MM.1S (cell line): ENCODE measurements around the gene POC5.

ENCODE experiments used
- DNase-seq: peaks from one replicate; pipeline ENCODE4 v3.0.0-alpha.2; 2015
- H2AFZ ChIP-seq: fragments of 300-600 bp; sonication (generic); 2 replicates; pipeline ENCODE4 v1.6.0; 2016; ENCODE audit warnings: antibody characterized with exemption, low read length
- H3F3A ChIP-seq: fragments of 300-600 bp; sonication (generic); 2 replicates; pipeline ENCODE4 v1.6.1; 2016; ENCODE audit warnings: mild to moderate bottlenecking, antibody characterized with exemption, low read length, moderate library complexity, mixed read lengths; ENCODE audit not compliant: insufficient read depth
- H3K27ac ChIP-seq: fragments of 300-600 bp; sonication (generic); 2 replicates; pipeline ENCODE4 v1.5.1; 2016; ENCODE audit warnings: mild to moderate bottlenecking, low read length
- H3K27me3 ChIP-seq: fragments of 300-600 bp; sonication (generic); replicated peaks from 2 replicates; pipeline ENCODE4 v1.6.0; 2016; ENCODE audit warnings: low read length; ENCODE audit not compliant: insufficient read depth
- H3K36me3 ChIP-seq: fragments of 300-600 bp; sonication (generic); replicated peaks from 2 replicates; pipeline ENCODE4 v1.6.1; 2016; ENCODE audit warnings: mild to moderate bottlenecking, low read length, mixed read lengths; ENCODE audit not compliant: insufficient read depth
- H3K4me1 ChIP-seq: fragments of 300-600 bp; sonication (generic); 2 replicates; pipeline ENCODE4 v1.6.1; 2016; ENCODE audit warnings: low read length, mixed read lengths
- H3K4me2 ChIP-seq: fragments of 300-600 bp; sonication (generic); 2 replicates; pipeline ENCODE4 v1.6.0; 2016; ENCODE audit warnings: low read depth, low read length
- H3K4me3 ChIP-seq: fragments of 300-600 bp; sonication (generic); 2 replicates; pipeline ENCODE4 v1.5.1; 2016; ENCODE audit warnings: low read length, mixed read lengths
- H3K79me2 ChIP-seq: fragments of 300-600 bp; sonication (generic); 2 replicates; pipeline ENCODE4 v1.6.1; 2016; ENCODE audit warnings: mixed run types, low read length, mixed read lengths
- H3K9ac ChIP-seq: fragments of 300-600 bp; sonication (generic); 2 replicates; pipeline ENCODE4 v1.6.1; 2016; ENCODE audit warnings: low read length, mixed read lengths
- H3K9me2 ChIP-seq: fragments of 300-600 bp; sonication (generic); replicated peaks from 2 replicates; pipeline ENCODE4 v1.6.1; 2016; ENCODE audit warnings: mild to moderate bottlenecking, low read length, mixed read lengths; ENCODE audit not compliant: insufficient read depth
- H3K9me3 ChIP-seq: fragments of 300-600 bp; sonication (generic); replicated peaks from 2 replicates; pipeline ENCODE4 v1.6.1; 2016; ENCODE audit warnings: mild to moderate bottlenecking, low read length, mixed read lengths; ENCODE audit not compliant: insufficient read depth
- H4K20me1 ChIP-seq: fragments of 300-600 bp; sonication (generic); 2 replicates; pipeline ENCODE4 v1.6.1; 2016; ENCODE audit warnings: mild to moderate bottlenecking, low read length, moderate library complexity, mixed read lengths; ENCODE audit not compliant: insufficient read depth
- CTCF ChIP-seq: fragments of 300-600 bp; sonication (generic); IDR thresholded peaks from 2 replicates; pipeline ENCODE4 v1.5.1; 2016; ENCODE audit warnings: antibody characterized with exemption, low read length, mixed read lengths
- EZH2 ChIP-seq: fragments of 300-600 bp; sonication (generic); optimal IDR thresholded peaks from 2 replicates; pipeline ENCODE3; 2017; ENCODE audit warnings: low read depth, mild to moderate bottlenecking, antibody characterized with exemption, low read length, mixed read lengths
- EZH2phosphoT487 ChIP-seq: fragments of 300-600 bp; sonication (generic); IDR thresholded peaks from 2 replicates; pipeline ENCODE4 v1.6.1; 2018; ENCODE audit warnings: antibody characterized with exemption, low read length

Gene POC5

GRCh38 chr5:75640395-75640794, 76.8 kb downstream of the POC5 start:
- Histone ChIP-seq H3K9ac (no peak overlapping the region), H3F3A (no peaks in the 10 kb centered on the region), H3K4me3 (no peak overlapping the region), H3K9me2 (no peaks in the 10 kb centered on the region), H3K27ac (no peak overlapping the region), H3K36me3 (no peaks in the 10 kb centered on the region), H4K20me1 (no peaks in the 10 kb centered on the region), H3K9me3 (no peaks in the 10 kb centered on the region), H3K27me3 (no peaks in the 10 kb centered on the region), H3K79me2 (no peaks in the 10 kb centered on the region), H3K4me1 (no peaks in the 10 kb centered on the region), H2AFZ (no peak overlapping the region), H3K4me2 (no peak overlapping the region)
- no peak for DNase-seq
- no peak for TF ChIP-seq CTCF
- no peak for TF ChIP-seq EZH2
- no peak for TF ChIP-seq EZH2phosphoT487

GRCh38 chr5:75639535-75640311, 77.5 kb downstream of the POC5 start:
- H4K20me1 ChIP-seq: no peaks in the 10 kb centered on the region
- no peaks in the 10 kb centered on the region for H3K36me3 ChIP-seq
- no peak for DNase-seq
- H3K9ac ChIP-seq: no peak overlapping the region
- H2AFZ ChIP-seq: no peak overlapping the region
- no peak overlapping the region for H3K4me2 ChIP-seq
- no peaks in the 10 kb centered on the region for H3K79me2 ChIP-seq
- no peaks in the 10 kb centered on the region for H3K9me2 ChIP-seq
- no peak overlapping the region for H3K27ac ChIP-seq
- H3K4me1 ChIP-seq: no peaks in the 10 kb centered on the region
- no peak overlapping the region for H3K4me3 ChIP-seq
- TF ChIP-seq CTCF (no peak), EZH2 (no peak), EZH2phosphoT487 (no peak)
- no peaks in the 10 kb centered on the region for H3K9me3 ChIP-seq
- H3K27me3 ChIP-seq: no peaks in the 10 kb centered on the region
- no peaks in the 10 kb centered on the region for H3F3A ChIP-seq

- no peak overlapping the region for H2AFZ ChIP-seq
- no peak overlapping the region for H3K4me3 ChIP-seq
- TF ChIP-seq CTCF (no peak), EZH2 (no peak), EZH2phosphoT487 (no peak)
- H3K27me3 ChIP-seq: no peaks in the 10 kb centered on the region
- H3K9me2 ChIP-seq: no peaks in the 10 kb centered on the region
- no peak overlapping the region for H3K4me2 ChIP-seq
- H3K36me3 ChIP-seq: no peaks in the 10 kb centered on the region
- H3K79me2 ChIP-seq: no peaks in the 10 kb centered on the region
- no peak overlapping the region for H3K27ac ChIP-seq
- H3F3A ChIP-seq: no peaks in the 10 kb centered on the region
- H3K9ac ChIP-seq: no peak overlapping the region
- no peaks in the 10 kb centered on the region for H3K9me3 ChIP-seq
- DNase-seq: no peak
- no peaks in the 10 kb centered on the region for H4K20me1 ChIP-seq
- no peaks in the 10 kb centered on the region for H3K4me1 ChIP-seq
Measured at GRCh38 chr5:75637949-75638348, 79.3 kb downstream of the POC5 start.
